Neutrophil (primary cell): ENCODE measurements around the gene PRRT2.

Experiments used
- H3K27ac ChIP-seq: fragments of 200-600 bp; sonication (generic); 2 replicates; pipeline ENCODE4 v1.5.1; 2016; ENCODE audit warnings: mild to moderate bottlenecking, moderate library complexity
- H3K27me3 ChIP-seq: fragments of 200-600 bp; sonication (generic); 2 replicates; pipeline ENCODE4 v1.6.0; 2016; ENCODE audit warnings: mild to moderate bottlenecking
- H3K36me3 ChIP-seq: fragments of 200-600 bp; sonication (generic); 2 replicates; pipeline ENCODE4 v1.5.1; 2017
- H3K4me1 ChIP-seq, 2 experiments: fragments of 200-600 bp in 1 of 2; sonication (generic) in 1 of 2; 1 replicate in 1 of 2; 2 replicates in 1 of 2; pipeline versions ENCODE4 v1.5.1 to v1.6.1; 2013 to 2016; ENCODE audit warnings: low read depth in 1 of 2, low read length in 1 of 2, mild to moderate bottlenecking in 1 of 2, moderate library complexity in 1 of 2; ENCODE audit not compliant: control insufficient read depth in 1 of 2, insufficient read depth in 1 of 2
- H3K4me3 ChIP-seq, 2 experiments: fragments of 200-600 bp in 1 of 2; sonication (generic) in 1 of 2; 1 replicate in 1 of 2; 2 replicates in 1 of 2; pipeline ENCODE4 v1.5.1; 2013 to 2016; ENCODE audit warnings: low read depth in 1 of 2, low read length in 1 of 2, mild to moderate bottlenecking in 1 of 2, moderate library complexity in 1 of 2
- H3K9me3 ChIP-seq: fragments of 200-600 bp; sonication (generic); 2 replicates; pipeline ENCODE4 v1.5.1; 2016
- TF ChIP-seq, protein P1 (sequence below): fragments of 200-600 bp; sonication (generic); IDR thresholded peaks from 2 replicates; pipeline ENCODE4 v1.5.1; 2016; ENCODE audit warnings: antibody characterized with exemption

PRRT2 gene

DNA sequence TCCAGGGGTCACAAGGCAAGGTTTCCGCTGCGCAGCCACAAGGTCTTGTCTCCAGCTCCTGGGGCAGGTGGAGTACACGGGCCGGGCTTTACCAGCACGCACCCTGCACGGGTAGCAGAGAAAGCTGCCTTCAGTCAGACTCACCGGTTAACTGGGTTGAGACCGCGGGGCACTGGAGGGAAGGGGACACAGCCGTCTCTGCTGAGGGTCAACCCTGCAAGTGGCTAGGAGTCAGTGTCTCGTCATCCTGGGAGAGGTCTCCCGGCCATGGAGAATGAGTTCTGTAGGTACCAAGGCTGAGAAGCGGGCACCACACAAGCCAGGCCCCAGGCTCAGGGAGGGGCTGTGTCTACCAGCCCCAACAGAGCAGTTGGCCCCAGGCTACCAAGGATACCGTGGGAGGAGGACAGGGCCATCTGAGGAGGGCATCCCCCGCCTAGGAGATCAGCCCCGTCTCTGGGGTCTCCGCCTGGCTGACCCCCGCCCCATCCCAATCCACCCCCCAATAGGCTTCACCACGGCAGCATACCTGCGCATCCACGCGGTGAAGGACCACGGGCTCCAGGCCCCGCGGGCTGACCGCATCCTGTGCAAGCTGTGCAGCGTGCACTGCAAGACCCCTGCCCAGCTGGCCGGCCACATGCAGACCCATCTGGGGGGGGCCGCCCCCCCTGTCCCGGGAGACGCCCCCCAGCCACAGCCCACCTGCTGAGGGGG, 2.8 kb upstream of the PRRT2 start:
- peak overlapping the region; percentile 93 for H3K27ac ChIP-seq
- TF ChIP-seq, protein P1, sequence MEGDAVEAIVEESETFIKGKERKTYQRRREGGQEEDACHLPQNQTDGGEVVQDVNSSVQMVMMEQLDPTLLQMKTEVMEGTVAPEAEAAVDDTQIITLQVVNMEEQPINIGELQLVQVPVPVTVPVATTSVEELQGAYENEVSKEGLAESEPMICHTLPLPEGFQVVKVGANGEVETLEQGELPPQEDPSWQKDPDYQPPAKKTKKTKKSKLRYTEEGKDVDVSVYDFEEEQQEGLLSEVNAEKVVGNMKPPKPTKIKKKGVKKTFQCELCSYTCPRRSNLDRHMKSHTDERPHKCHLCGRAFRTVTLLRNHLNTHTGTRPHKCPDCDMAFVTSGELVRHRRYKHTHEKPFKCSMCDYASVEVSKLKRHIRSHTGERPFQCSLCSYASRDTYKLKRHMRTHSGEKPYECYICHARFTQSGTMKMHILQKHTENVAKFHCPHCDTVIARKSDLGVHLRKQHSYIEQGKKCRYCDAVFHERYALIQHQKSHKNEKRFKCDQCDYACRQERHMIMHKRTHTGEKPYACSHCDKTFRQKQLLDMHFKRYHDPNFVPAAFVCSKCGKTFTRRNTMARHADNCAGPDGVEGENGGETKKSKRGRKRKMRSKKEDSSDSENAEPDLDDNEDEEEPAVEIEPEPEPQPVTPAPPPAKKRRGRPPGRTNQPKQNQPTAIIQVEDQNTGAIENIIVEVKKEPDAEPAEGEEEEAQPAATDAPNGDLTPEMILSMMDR = no peak
- H3K27me3 ChIP-seq = peaks cover 31% of the 10 kb centered on the region
- no peaks in the 10 kb centered on the region for H3K9me3 ChIP-seq
- peaks cover 21% of the 10 kb centered on the region for H3K36me3 ChIP-seq
- peaks cover 55 to 64% of the 10 kb centered on the region in 2 experiments for H3K4me1 ChIP-seq
- no peak overlapping the region for H3K4me3 ChIP-seq

DNA sequence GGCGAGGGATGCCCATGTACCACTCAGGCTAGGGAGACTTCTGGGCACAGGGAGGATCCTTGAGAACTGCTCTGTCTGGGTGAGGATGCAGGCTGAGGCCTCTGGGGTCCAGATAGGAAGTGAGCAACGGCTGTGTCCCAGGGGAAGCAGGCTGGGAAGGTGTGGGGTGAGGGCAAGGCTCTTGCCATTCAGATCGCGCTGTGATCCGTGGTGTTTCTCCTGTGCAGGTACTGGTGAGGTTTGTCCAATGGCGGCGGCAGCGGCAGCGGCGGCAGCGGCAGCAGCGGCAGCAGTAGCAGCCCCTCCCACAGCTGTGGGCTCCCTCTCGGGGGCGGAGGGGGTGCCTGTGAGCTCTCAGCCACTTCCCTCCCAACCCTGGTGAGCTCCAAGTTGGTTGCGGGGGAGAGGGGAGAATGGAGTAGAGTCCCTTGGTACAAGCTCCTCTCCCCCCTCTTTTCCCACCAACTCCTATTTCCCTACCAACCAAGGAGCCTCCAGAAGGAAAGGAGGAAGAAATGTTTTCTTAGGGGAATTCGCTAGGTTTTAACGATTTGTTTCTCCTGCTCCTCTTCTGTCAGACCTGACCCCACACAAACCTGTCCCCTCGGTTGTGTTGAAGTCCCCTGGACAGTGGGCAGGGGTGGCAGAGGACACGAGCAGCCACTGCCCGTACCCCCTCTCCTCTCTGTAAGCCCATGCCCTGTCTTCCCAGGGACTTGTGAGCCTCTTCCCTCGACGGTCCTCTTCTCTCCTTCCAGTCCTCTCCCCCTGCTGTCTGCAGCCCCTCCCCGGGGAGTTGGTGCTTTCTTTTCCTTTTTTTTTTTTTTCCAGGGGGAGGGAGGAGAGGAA, 1.9 kb upstream of the PRRT2 start:
- H3K4me3 ChIP-seq = no peak overlapping the region
- H3K27me3 ChIP-seq = peaks cover 36% of the 10 kb centered on the region
- H3K36me3 ChIP-seq = peaks cover 21% of the 10 kb centered on the region
- no peak overlapping the region for H3K27ac ChIP-seq
- TF ChIP-seq, protein P1 = no peak
- H3K9me3 ChIP-seq = no peaks in the 10 kb centered on the region
- H3K4me1 ChIP-seq = peaks cover 53 to 62% of the 10 kb centered on the region in 2 experiments

DNA sequence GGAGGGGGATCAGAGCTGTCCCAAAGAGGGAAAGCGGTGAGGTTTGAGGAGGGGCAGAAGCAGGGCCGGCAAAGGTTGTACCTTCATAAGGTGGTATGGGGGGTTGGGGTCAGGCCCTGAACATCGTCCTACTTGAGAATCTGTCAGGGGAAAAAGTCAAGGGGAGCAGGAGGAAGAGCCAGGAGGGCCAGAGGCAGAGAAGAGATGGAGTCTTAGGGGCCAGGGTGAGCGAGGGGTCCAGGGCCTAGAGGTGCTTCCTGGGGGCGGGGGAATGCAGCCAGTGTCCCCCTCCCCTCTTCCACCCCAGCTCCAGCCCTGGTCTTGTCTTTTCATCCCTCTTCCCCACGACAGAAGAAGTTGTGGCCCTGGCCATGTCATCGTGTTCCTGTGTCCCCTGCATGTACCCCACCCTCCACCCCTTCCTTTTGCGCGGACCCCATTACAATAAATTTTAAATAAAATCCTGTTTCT, 1.3 kb upstream of the PRRT2 start:
- Histone ChIP-seq H3K27me3 (peaks cover 38% of the 10 kb centered on the region), H3K27ac (peak overlapping the region; percentile 46), H3K4me1 (peaks cover 60 to 67% of the 10 kb centered on the region in 2 experiments), H3K4me3 (peak overlapping the region; percentile 63 to 73), H3K36me3 (peaks cover 21% of the 10 kb centered on the region), H3K9me3 (no peaks in the 10 kb centered on the region)
- TF ChIP-seq, protein P1 = no peak

DNA sequence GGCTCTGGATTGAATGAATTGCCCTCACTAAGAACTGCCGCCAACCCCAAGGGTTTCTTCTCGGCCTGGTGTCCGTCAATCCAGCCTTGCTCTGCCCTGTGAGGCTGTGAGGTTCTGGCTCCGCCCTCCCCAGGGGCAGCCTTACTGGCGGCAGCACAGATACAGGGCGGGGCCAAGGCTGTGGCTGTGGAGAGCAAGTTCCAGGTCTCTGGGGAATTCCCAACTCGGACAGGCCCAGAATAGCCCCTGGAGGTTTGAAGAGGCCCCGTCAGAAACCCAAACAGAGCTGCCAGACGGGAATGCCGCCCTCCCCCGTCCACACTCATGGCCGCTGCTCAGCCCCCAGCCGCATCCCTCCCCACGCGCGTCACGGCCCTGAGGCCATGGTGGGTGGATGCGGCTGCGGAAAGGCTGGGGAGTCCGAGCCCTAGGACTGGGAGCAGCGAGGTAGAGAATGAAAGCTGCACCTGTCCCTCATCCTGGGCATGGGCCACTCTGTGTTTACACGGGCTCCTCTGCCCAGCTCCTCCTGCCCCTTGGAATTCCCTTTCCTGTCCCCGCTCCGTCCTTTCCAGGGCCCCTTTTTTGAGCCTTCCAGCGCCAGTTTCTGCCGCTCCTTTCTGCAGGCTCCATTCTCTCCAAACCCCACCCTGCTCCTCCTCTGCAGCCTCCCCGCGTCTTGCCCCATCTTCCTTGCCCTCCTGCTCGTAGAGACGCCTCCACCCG, 660 bp upstream of the PRRT2 start:
- Histone ChIP-seq H3K27ac (peak overlapping the region; percentile 46), H3K27me3 (peaks cover 38% of the 10 kb centered on the region), H3K36me3 (peaks cover 21% of the 10 kb centered on the region), H3K4me1 (peaks cover 60 to 68% of the 10 kb centered on the region in 2 experiments), H3K9me3 (no peaks in the 10 kb centered on the region), H3K4me3 (peak overlapping the region; percentile 63 to 73)
- TF ChIP-seq, protein P1 = no peak
